GM15510 (cell line): Measurements from ENCODE around the gene GNG11.

Experiments
- POLR2A ChIP-seq: IDR thresholded peaks from 3 replicates; pipeline ENCODE4 v1.6.1; 2011; ENCODE audit warnings: borderline replicate concordance; ENCODE audit not compliant: insufficient read length; ENCODE audit errors: extremely low read depth

The GNG11 gene

GRCh38 chr7:93964813-93965212 lies 43.3 kb downstream of the GNG11 start:
- no peak for TF ChIP-seq POLR2A

GRCh38 chr7:93968911-93969620 lies 47.5 kb downstream of the GNG11 start:
- no peak for TF ChIP-seq POLR2A

GRCh38 chr7:93972029-93972725 lies 50.6 kb downstream of the GNG11 start:
- TF ChIP-seq POLR2A, result no peak

- no peak for TF ChIP-seq POLR2A
Measured at GRCh38 chr7:93973134-93973533, 51.6 kb downstream of the GNG11 start.

GRCh38 chr7:93977211-93977950 lies 55.8 kb downstream of the GNG11 start:
- no peak for TF ChIP-seq POLR2A
